GM18873 (cell line): ENCODE measurements around the gene ABCB8.
A peak's percentile ranks its signal among the peaks of the same experiment; 100 is the strongest.

Source experiments
- ATAC-seq: cut with Tn5 transposase; IDR thresholded peaks from one replicate; pipeline ENCODE4 v1.9.1; 2021; ENCODE audit warnings: mild to moderate bottlenecking, moderate library complexity, moderate number of reproducible peaks; ENCODE audit not compliant: unreplicated experiment, low FRiP score

Gene ABCB8

GRCh38 chr7:151082141-151083070 lies 54.2 kb downstream of the ABCB8 start:
- no peak for ATAC-seq

DNA sequence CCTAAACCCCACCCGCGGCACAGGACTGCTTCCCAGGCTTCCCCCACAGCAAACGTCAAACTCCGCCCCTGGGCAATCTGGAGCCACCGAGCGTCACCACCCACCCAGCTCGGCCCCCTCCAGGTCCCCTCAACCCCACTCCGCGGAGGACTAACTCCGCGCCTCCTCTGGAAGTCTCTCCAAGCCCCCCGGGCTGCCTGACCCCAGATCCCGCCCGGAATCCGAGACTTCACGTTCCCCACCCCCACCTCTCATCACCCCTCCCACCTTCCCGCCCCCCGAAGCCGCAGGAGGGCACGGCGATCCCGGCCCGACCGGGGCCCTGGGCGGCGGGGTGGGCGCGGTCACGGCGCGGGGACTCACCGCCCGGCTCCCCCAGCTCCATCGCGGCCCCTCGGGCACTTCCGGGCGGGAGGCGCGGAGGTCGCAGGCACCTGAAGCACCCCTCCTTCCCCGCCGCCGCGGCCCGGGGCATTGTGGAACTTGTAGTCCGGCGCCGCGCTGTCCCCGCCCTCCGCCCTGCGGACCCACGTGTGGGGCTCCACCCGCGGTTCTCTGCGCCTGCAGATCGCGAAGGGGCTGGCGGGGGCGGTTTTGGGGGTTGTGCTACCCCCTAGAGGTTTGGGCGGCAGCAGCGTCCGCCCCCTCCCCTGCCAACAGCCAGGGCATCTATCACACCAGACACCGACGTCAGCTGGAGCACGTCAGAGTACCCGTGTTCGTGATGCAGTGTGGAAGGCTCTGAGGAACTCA lies 55.0 kb downstream of the ABCB8 start, which contains the start of gene TMUB1:
Gene TMUB1 (minus strand): TSS at position 423 of the 753 bp plus-strand sequence. CDS start 930 bp downstream, outside the sequence.
- ATAC-seq, result peak; percentile 37

- ATAC-seq, result no peak
Observed at GRCh38 chr7:151083824-151084160, 55.5 kb downstream of the ABCB8 start.

DNA sequence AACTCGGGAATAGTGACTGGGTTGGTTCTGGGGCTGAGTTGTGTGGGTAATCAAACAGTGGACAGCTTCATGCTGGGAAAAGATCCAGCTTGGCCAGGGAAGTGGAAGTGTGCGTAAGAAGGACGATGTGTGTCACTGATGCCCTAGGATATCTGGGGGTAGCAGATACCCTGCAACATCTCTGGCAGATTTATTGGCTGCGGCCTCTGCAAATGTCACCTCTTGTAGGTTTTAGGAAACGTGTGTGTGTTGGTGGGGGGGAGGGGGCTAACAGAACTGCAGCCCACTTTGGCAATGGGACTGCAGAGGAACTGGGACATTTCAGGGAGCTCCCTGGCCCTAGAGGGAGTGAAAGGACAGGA lies 57.1 kb downstream of the ABCB8 start:
- no peak for ATAC-seq

DNA sequence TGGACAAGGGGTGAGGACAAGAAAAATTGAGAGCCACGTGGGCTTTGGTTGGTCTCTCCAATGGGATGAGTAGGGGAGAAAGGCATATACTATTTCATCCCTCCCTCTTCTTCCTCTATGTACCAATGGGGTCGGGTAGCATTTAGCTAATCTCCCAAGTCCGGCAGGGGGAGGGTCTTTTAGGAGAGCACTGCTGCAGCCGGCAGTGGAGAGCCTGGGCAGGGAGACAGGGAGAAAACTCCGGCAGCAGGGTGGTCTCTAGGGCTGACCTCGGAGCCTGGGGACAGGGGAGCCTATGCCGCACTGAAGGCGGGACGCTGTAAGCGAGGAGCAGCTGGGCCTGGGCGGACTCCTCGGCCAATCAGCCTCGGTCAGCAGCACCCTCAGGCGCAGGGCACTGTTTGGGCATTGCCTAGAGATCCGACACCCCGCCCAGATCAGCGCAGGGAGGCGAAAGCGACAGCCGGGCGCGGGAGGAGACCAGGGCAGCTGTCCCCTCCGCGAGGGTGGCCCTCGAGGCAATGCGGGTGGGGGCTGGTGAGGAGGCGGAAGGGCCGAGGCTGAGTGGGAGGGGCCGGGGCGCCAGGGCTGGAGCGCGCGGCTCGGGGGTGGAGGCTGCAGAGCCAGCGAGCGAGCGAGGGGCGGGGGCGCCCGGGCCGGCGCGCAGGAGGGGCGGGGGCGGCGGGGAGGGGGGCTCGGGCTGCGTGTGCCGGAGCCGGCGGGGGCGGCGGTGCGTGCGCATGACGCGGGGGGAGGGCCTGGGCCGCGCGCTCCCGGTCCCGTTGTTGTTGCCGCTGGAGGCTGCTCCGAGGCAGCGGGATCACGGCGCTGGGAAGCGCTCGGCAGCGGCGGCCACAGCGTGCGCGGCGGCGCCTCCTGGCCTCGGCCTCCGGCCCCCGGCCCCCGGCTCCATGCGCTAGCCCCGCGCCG lies 57.7 kb downstream of the ABCB8 start, which contains the start of gene AGAP3:
Gene AGAP3 (plus strand): TSS at position 785 of the 930 bp plus-strand sequence. CDS start 267 bp downstream, outside the sequence.
- ATAC-seq, result no peak

DNA sequence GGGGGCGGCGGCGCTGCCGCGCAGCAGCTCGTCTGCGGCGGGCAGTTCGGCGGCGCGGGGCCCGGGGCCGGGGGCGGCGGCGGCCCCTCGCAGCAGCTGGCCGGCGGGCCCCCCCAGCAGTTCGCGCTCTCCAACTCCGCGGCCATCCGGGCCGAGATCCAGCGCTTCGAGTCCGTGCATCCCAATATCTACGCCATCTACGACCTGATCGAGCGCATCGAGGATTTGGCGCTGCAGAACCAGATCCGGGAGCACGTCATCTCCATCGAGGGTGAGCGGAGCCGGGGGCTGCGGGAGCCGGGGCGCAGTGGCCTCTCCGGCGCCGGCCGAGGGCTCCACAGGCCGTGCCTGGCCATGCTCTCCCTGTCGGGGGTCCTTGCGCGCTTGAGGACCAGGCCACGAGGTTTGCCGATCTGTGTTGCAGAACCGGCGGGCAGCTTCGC lies 58.6 kb downstream of the ABCB8 start:
- ATAC-seq, result no peak

- peak; percentile 27 for ATAC-seq
Observed at GRCh38 chr7:151087245-151088018, 59.2 kb downstream of the ABCB8 start.

DNA sequence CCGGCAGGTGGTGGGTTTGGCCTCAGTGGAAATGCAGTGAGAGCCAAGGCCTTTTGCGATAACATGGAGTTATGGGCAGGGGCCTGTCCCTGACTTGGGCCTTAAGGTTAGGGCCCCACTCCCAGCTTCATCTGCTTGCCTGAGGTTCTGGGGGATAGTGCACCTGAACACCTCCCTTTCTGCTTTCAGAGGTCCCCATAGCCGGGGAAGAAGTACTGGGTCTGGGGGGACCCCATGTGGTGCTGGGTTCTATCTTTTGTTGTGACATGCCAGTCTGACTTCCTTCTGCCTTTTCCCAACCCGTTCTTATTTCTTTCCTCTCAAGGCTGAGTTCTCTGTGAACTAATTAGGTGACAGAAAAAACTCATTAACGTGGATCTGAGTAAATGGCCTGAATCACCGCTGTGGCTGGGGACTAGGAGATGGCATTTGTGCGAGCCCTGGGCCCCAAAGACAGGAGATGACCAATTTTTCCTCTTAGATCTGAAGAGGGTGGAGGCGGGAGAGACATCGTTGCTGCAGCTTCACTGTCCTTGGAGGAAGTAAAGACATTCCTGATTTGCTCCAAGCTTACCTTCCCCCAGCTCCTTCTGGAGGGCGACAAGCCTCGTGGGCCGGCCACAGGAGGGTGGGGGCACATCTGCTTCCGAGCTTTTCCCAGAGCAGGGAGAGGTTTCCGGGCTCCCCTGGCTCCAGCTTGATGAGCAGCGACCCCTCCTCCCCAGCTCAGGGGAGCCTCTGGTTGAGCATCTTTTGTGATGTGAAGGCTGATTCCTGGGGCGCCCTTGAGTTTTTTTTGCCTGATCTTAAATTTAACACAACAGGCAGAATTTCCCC lies 60.0 kb downstream of the ABCB8 start:
- no peak for ATAC-seq

- ATAC-seq, result no peak
Observed at GRCh38 chr7:151088856-151089699, 60.8 kb downstream of the ABCB8 start.

GRCh38 chr7:151089893-151090730 lies 61.9 kb downstream of the ABCB8 start:
- ATAC-seq, result no peak

GRCh38 chr7:151091003-151091402 lies 62.8 kb downstream of the ABCB8 start:
- no peak for ATAC-seq

GRCh38 chr7:151091431-151091830 lies 63.2 kb downstream of the ABCB8 start:
- no peak for ATAC-seq

- ATAC-seq, result no peak
Observed at GRCh38 chr7:151091988-151092387, 63.7 kb downstream of the ABCB8 start.

DNA sequence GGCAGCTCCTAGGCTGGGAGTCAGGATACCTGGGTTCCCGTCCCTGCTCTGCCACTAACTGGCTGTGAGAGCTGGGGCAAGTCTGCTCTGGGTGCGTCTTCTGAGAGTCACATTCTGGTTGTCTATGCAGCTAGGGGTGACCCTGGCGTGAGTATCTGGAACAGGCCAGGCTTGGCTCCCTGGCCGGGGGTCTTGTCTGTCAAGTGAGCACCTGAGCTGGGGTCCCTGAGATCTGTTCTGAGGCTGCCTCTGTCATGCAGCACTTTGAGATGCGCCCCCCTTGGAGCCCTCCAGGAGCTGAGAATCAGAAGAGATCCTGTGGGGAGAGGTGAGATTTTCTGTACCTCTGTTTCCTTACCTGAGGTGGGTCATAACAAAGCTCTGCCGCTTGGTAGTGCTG lies 65.5 kb downstream of the ABCB8 start:
- ATAC-seq, result no peak

DNA sequence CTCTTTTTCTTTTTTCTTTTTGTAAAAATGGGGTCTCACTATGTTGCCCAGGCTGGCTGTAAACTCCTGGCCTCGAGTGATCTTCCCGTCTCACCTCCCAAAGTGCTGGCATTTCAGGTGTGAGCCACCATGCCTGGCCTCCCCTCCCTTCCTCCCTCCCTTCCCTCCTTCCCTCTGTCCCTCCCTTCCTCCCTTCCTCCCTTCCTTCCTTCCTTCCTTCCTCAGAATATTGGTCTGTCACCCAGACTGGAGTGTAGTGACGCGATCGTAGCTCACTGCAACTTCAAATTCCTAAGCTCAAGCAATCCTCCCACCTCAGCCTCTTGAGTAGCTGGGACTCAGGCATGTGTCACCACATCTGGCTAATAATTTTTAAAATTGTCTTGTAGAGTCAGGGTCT lies 66.4 kb downstream of the ABCB8 start:
- ATAC-seq, result no peak

GRCh38 chr7:151095123-151095797 lies 67.0 kb downstream of the ABCB8 start:
- ATAC-seq, result no peak
